SJSA1 (cell line): ENCODE results near the gene ALPI. TPM values are rescaled to one million over a fixed set of nuclear protein-coding genes. Genes with fewer than 3 reads are reported as not detected.

Experiments
- DNase-seq, 2 experiments: peaks; one replicate each; pipeline ENCODE4 v3.0.0-alpha.2; 2015 to 2020; ENCODE audit warnings: low spot score in 2 of 2, low read depth in 1 of 2
- H3K27ac ChIP-seq: fragments of 250-450 bp; sonication (Bioruptor Pico); 2 replicates; pipeline ENCODE4 v1.5.1; 2020; ENCODE audit warnings: mild to moderate bottlenecking, moderate library complexity
- H3K27me3 ChIP-seq: fragments of 250-450 bp; sonication (Bioruptor Pico); replicated peaks from 2 replicates; pipeline ENCODE4 v1.5.1; 2020; ENCODE audit warnings: mild to moderate bottlenecking, moderate library complexity
- H3K36me3 ChIP-seq: fragments of 250-450 bp; sonication (Bioruptor Pico); 2 replicates; pipeline ENCODE4 v1.5.1; 2020; ENCODE audit warnings: mild to moderate bottlenecking
- H3K4me1 ChIP-seq: fragments of 250-450 bp; sonication (Bioruptor Pico); replicated peaks from 2 replicates; pipeline ENCODE4 v1.6.1; 2021; ENCODE audit warnings: mild to moderate bottlenecking
- H3K4me3 ChIP-seq: fragments of 250-450 bp; sonication (Bioruptor Pico); 2 replicates; pipeline ENCODE4 v1.5.1; 2020; ENCODE audit warnings: mild to moderate bottlenecking
- H3K9me3 ChIP-seq: fragments of 250-450 bp; sonication (Bioruptor Pico); replicated peaks from 2 replicates; pipeline ENCODE4 v1.5.1; 2020; ENCODE audit warnings: mild to moderate bottlenecking
- total RNA-seq: library from RNA; depleted of rRNA; stranded (reverse); fragments of >200 nt; shearing (Covaris generic); gene quantifications from 2 replicates; pipeline ENCODE4 v1.2.3, GENCODE V29; 2014; rRNA removed

ALPI gene
- total RNA-seq, 1 experiment from 2014 or later, result not detected

- Histone ChIP-seq H3K27me3 (peaks cover 54% of the 10 kb centered on the region), H3K4me1 (no peaks in the 10 kb centered on the region; the same call in 1 of the 2 replicates), H3K36me3 (no peaks in the 10 kb centered on the region), H3K9me3 (no peaks in the 10 kb centered on the region), H3K4me3 (no peak overlapping the region), H3K27ac (no peak overlapping the region)
- DNase-seq, result no peak
Observed at GRCh38 chr2:232504438-232504837, 48.5 kb downstream of the ALPI start.

GRCh38 chr2:232505856-232506255 is 49.9 kb downstream of the ALPI start:
- no peaks in the 10 kb centered on the region for H3K36me3 ChIP-seq
- DNase-seq, result no peak
- no peak overlapping the region for H3K27ac ChIP-seq
- H3K4me1 ChIP-seq, result no peaks in the 10 kb centered on the region; the same call in 1 of the 2 replicates
- H3K27me3 ChIP-seq, result peaks cover 54% of the 10 kb centered on the region
- no peak overlapping the region for H3K4me3 ChIP-seq
- no peaks in the 10 kb centered on the region for H3K9me3 ChIP-seq

GRCh38 chr2:232506709-232507108 is 50.8 kb downstream of the ALPI start:
- Histone ChIP-seq H3K27ac (no peak overlapping the region), H3K36me3 (no peaks in the 10 kb centered on the region), H3K9me3 (no peaks in the 10 kb centered on the region), H3K4me3 (no peak overlapping the region), H3K27me3 (peaks cover 48% of the 10 kb centered on the region), H3K4me1 (no peaks in the 10 kb centered on the region; the same call in 1 of the 2 replicates)
- DNase-seq, result no peak

DNA sequence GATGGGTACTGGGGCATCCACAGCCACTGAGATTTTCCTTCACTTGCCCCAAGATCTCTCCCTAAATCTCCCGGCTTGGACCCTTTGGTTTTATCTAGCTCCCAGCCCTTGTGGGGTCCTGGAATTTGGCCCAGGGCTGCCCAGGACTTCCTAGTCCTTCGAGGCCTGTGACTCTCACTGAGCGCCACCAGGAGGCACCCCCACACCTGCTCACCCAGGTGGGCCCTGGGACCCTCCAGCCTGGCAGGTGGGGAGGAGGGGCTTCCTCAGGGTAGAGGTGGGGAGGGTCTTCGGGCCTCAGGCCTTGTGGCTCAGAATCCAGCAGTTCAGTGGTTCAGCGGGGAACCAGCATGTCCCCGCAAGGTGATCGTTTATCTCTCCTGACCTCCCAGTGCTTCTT is 52.3 kb downstream of the ALPI start:
- DNase-seq, result no peak
- Histone ChIP-seq H3K27me3 (peaks cover 40% of the 10 kb centered on the region), H3K9me3 (no peaks in the 10 kb centered on the region), H3K27ac (no peak overlapping the region), H3K4me3 (no peak overlapping the region), H3K4me1 (no peaks in the 10 kb centered on the region; the same call in 1 of the 2 replicates), H3K36me3 (no peaks in the 10 kb centered on the region)

Other genes with a start within 250 kb of the ALPI start
- 0.45 TPM in 1 of 2 replicates, not detected in the other for gene ALPP, start 77.4 kb upstream of the ALPI start, total RNA-seq
- gene ALPG, start 49.3 kb upstream of the ALPI start, total RNA-seq, result 0.03 TPM in 1 of 2 replicates, not detected in the other
- not detected in 2 replicates for gene ECEL1, start 31.7 kb downstream of the ALPI start, total RNA-seq
- gene PRSS56, start 64.2 kb downstream of the ALPI start, total RNA-seq, result not detected in 2 replicates
- gene CHRND, start 70.0 kb downstream of the ALPI start, total RNA-seq, result not detected in 2 replicates
- gene CHRNG, start 83.5 kb downstream of the ALPI start, total RNA-seq, result not detected in 2 replicates
- 3.7 and 5.0 TPM in 2 replicates for gene TIGD1, start 94.4 kb downstream of the ALPI start, total RNA-seq
- gene EIF4E2, start 94.5 kb downstream of the ALPI start, total RNA-seq, result 105 and 124 TPM in 2 replicates
- gene EFHD1, start 177.5 kb downstream of the ALPI start, total RNA-seq, result 0.66 and 1.4 TPM in 2 replicates
- gene GIGYF2, start 241.2 kb downstream of the ALPI start, total RNA-seq, result 42.5 and 51.0 TPM in 2 replicates